Effector memory CD8-positive, alpha-beta T cell (primary cell): ENCODE data around the gene DIPK1B.

ENCODE experiments used
- ATAC-seq: fragments of 150-1000 bp; cut with Tn5 transposase; replicated peaks from 2 replicates; pipeline ENCODE4 v1.10.0; 2021; ENCODE audit warnings: mild to moderate bottlenecking, moderate library complexity
- DNase-seq, 3 experiments: peaks; one replicate each; pipeline ENCODE4 v3.0.0; 2021
- H3K27ac Mint-ChIP-seq, 2 donors: one replicate each; pipeline ENCODE4 v1.8.0; 2022; ENCODE audit warnings: mild to moderate bottlenecking in 2 of 2, mixed read lengths in 2 of 2, moderate library complexity in 2 of 2
- H3K27me3 Mint-ChIP-seq, 2 donors: one replicate each; pipeline ENCODE4 v1.8.0; 2022; ENCODE audit warnings: mixed read lengths in 2 of 2
- H3K36me3 Mint-ChIP-seq: one replicate; pipeline ENCODE4 v1.8.0; 2022; ENCODE audit warnings: mild to moderate bottlenecking, moderate library complexity, mixed read lengths; ENCODE audit not compliant: insufficient read depth
- H3K4me1 Mint-ChIP-seq, 2 donors: one replicate each; pipeline ENCODE4 v1.8.0; 2022; ENCODE audit warnings: low read depth in 2 of 2, mixed read lengths in 2 of 2
- H3K4me3 Mint-ChIP-seq, 2 donors: one replicate each; pipeline ENCODE4 v1.8.0; 2022; ENCODE audit warnings: mild to moderate bottlenecking in 2 of 2, mixed read lengths in 2 of 2, moderate library complexity in 2 of 2
- H3K9me3 Mint-ChIP-seq, 2 donors: one replicate each; pipeline ENCODE4 v1.8.0; 2022; ENCODE audit warnings: mixed read lengths in 2 of 2

Gene DIPK1B

DNA sequence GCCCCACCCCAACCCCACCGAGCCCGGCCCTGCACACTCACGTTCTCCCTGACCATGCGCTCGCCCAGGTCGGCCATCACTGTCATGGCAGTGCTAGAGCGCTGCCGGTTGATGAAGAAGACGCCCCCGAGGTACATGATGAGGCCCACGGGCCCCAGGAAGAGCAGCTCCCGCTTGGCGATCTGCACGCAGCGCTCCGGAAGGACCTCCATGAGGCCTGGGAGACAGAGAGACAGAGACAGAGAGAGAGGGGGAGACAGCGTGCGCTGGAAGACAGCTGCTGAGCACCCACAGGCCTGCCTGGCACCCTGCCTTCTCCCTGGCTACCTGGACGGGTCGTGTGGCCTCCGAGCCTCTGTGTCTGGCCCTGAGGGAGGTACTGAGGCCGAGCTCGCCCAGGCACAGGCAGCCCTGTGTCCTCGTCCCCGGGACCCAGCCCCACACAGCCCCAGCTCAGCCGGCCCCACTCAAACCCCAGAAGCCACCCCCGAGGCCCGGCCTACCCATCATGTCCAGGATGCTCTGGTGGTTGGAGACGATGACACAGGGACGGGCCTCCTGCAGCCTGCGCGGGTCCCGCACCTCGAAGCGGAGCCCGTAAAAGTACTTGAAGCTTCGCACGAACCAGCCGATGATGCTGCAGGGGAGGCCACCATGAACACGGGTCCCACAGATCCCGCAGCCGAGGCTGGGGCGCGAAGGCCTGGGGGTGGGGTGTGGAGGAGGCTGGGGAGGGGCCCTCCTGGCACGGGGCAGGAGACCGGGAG, 35.3 kb upstream of the DIPK1B start:
- Mint-ChIP-seq H3K4me3 (no peak overlapping the region), H3K9me3 (no peaks in the 10 kb centered on the region), H3K4me1 (peaks cover 0 to 9% of the 10 kb centered on the region in 2 donors), H3K27me3 (no peaks in the 10 kb centered on the region), H3K36me3 (peaks cover 3% of the 10 kb centered on the region), H3K27ac (no peak overlapping the region)
- DNase-seq (no peak), ATAC-seq (no peak)

DNA sequence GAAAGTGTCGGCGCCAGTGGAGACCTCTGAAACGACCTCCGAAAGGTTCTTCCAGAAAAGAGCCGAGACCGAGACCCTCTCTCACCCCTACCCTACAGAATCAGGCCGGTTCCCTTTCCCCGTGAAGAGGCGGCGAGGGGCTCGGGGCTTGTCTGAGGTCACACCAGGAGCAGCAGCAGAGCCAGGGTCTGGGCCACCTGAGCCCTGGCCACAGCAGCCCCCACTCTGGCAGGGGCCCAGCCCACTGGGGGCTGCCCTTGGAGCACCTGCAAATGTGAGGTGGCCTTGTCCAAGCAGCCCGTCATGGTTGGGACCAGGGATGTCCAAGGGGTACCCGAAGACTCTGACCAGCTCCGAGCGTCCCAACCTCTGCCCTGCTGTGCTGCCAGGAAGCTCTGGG, 34.3 kb upstream of the DIPK1B start:
- no peaks in the 10 kb centered on the region for H3K9me3 Mint-ChIP-seq
- no peak overlapping the region for H3K27ac Mint-ChIP-seq
- peaks cover 0 to 9% of the 10 kb centered on the region in 2 donors for H3K4me1 Mint-ChIP-seq
- H3K27me3 Mint-ChIP-seq, result no peaks in the 10 kb centered on the region
- no peak for DNase-seq
- no peak overlapping the region for H3K4me3 Mint-ChIP-seq
- H3K36me3 Mint-ChIP-seq, result peaks cover 3% of the 10 kb centered on the region
- no peak for ATAC-seq

DNA sequence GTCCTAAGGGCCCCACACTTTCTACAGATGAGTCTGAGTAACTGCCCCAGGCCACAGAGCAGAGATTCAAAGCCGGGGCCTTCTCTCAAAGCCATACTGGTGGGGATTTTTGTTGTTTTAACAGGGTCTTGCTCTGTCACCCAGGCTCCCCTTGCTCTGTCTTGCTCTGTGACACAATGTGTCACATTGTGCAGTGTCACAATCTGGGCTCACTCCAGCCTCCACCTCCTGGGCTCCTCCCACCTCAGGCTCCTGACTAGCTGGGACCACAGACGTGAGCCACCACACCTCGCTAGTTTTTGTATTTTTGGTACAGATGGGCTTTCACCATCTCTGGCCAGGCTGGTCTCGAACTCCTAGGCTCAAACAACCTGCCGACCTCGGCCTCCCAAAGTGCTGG, 33.7 kb upstream of the DIPK1B start:
- no peak overlapping the region for H3K27ac Mint-ChIP-seq

DNA sequence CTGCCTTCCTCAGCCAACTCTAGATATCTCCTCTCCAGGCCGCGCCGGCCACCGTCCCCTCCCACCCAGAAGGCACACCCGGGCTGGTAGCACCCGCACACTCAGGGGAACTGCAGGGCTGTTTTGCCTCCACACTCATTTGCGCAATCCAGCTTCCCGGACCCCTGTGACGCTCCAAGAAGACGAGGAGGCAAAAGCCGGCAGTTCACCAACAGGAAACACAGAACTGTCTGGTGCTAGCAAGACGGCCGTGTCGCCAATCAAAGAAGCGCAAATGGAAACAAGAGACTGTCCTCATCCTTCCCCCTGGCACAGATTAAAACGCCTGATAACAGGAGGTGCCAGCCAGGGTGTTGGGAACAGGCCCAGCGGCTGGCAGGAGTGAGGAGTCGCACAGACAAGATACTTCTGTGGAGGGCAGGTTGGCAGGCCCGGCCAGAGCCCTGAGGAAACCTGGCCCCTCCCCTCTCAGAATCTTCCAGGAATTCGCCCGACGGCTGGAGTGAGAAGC, 32.9 kb upstream of the DIPK1B start:
- DNase-seq, result no peak
- Mint-ChIP-seq H3K4me3 (no peak overlapping the region), H3K4me1 (peaks cover 0 to 8% of the 10 kb centered on the region in 2 donors), H3K27me3 (no peaks in the 10 kb centered on the region), H3K9me3 (no peaks in the 10 kb centered on the region), H3K27ac (peak overlapping the region in 1 of 2 donors; percentile 46), H3K36me3 (peaks cover 3% of the 10 kb centered on the region)
- ATAC-seq, result no peak

More for the DNA sequence above, 33.7 kb upstream of the DIPK1B start:
- H3K36me3 Mint-ChIP-seq, result peaks cover 3% of the 10 kb centered on the region
- H3K4me1 Mint-ChIP-seq, result peaks cover 0 to 9% of the 10 kb centered on the region in 2 donors
- ATAC-seq (no peak), DNase-seq (no peak)
- H3K27me3 Mint-ChIP-seq, result no peaks in the 10 kb centered on the region
- no peak overlapping the region for H3K4me3 Mint-ChIP-seq
- H3K9me3 Mint-ChIP-seq, result no peaks in the 10 kb centered on the region

DNA sequence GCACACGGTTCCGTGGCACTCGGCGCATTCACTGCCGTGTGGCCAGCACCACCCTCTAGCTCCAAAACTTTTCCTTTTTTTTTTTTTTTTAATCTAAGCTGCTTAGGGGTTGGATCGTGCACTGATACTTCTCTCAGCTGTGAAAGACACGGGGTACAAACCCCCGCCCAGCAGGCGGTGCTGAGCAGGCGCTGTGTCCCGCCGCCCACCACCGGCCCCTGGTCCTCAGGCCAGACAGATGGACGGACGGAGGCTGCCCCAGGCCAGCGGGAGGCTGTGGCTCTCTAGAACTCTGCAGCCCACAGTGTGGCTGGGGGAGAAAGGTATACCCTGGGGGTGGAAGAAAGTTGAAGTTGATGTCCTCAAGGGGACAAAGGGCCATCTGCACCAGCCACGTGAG, 31.3 kb upstream of the DIPK1B start:
- no peak overlapping the region for H3K4me3 Mint-ChIP-seq
- ATAC-seq, result no peak
- H3K4me1 Mint-ChIP-seq, result peaks cover 4 to 11% of the 10 kb centered on the region in 2 donors
- no peak for DNase-seq
- peak overlapping the region in 1 of 2 donors; percentile 41 for H3K27ac Mint-ChIP-seq
- no peaks in the 10 kb centered on the region for H3K9me3 Mint-ChIP-seq
- H3K36me3 Mint-ChIP-seq, result peaks cover 3% of the 10 kb centered on the region
- no peaks in the 10 kb centered on the region for H3K27me3 Mint-ChIP-seq

DNA sequence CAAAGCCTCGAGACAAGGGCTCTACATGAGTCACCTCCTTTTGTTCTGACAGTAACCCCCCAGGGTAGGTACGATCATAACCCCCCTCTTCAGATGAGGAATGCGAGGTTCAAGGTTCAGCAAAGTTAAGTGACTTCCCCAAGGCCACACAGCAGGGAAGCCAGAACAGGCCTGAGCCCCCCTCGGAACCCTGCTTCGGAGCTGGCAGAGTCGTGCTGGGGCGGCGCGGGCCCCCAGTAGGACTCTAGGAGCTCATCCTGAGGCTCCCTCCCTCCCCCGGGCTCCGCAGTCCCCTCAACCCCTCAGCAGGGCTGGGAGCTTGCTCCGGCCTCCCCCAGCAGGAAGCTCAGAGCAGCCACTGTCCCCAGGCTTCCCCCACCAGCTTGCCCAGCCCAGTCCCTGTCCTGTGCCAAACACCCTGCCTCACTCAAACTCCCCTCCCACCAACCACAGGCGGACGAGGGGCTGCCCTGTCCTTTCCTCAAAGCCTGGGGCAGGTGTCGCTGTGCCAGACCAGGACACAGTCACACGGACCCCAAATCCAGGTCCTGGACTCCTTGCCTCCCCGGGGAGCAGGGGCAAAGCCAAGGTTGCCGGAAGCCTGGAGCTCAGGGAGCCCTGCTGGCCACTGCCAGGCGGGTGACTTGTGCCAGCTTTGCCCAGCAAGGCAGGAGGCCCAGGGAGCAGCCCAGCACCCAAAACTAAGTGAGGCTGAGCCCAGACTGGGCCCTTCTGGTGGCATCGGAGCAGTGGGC, 30.2 kb upstream of the DIPK1B start:
- Mint-ChIP-seq H3K4me3 (no peak overlapping the region), H3K9me3 (no peaks in the 10 kb centered on the region), H3K27ac (no peak overlapping the region), H3K4me1 (peaks cover 5 to 12% of the 10 kb centered on the region in 2 donors), H3K36me3 (peaks cover 3% of the 10 kb centered on the region), H3K27me3 (no peaks in the 10 kb centered on the region)
- ATAC-seq, result no peak
- no peak for DNase-seq

DNA sequence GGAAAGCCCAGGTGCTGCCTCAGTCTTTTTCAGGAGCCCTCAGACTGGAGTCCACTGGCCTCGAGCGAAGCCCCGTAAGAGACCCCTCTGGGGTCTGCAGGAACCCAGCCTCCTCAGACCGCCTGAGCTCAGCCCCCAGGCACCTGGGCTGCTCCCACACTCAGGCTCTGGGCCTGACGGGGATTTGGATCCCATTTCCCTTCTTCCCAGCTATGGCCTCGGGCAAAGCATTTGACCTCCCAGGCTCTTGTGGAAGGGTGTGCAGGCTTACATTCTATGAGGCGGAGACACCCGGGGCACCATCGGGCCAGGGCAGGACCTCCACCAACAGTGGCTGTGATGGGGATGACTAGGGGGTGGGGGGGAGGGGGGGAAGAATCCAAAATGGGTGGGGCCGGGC, 29.7 kb upstream of the DIPK1B start:
- H3K4me1 Mint-ChIP-seq, result peaks cover 5 to 12% of the 10 kb centered on the region in 2 donors
- no peaks in the 10 kb centered on the region for H3K27me3 Mint-ChIP-seq
- H3K4me3 Mint-ChIP-seq, result no peak overlapping the region
- H3K36me3 Mint-ChIP-seq, result peaks cover 3% of the 10 kb centered on the region
- no peak for DNase-seq
- ATAC-seq, result no peak
- no peak overlapping the region for H3K27ac Mint-ChIP-seq
- H3K9me3 Mint-ChIP-seq, result no peaks in the 10 kb centered on the region

DNA sequence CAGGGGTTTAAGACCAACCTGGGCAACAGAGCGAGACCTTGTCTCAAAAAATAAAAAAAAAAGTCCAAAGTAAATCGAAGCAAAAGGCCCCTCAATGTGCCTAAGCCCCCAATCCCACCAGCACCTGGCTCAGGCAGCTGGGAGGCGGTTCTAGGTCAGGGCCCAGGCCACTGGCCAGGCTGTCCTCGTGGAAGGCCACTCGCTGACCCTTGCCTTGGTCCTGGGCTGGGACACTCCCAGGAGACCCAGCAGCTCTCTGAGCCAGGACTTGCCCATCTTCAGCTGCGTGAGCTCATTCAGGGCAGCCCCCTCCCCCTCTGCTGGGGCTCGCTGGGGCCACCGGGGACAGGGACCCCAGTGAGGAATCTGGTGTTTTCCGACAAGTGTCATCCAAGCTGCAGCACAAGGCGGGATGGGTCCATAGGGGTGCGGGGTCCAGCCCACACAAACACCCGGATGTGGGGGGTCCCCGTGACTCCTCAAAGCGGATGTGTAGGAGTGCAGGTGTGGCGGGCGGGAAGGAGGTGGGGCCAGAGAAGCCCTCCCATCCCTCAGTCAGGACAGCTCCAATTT, 29.1 kb upstream of the DIPK1B start:
- ATAC-seq, result no peak

DNA sequence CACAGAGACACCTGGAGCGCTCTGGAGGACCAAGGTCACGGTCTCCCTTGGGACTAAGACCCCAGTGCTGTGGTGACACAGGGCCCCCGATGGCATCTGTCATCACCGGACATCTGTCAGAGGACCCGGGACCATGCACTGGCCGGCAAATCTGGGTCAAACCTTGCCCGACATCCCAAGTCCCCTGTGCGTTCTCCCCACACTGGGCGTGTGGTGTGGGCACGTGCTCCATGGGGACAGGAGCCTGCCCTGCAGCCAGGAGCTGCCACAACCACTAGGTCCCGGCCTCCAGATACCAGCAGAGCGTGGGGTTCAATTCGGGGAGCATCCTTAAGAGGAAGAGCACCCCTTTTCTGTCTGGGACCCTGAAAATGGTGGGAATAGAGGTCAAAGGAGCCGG, 28.6 kb upstream of the DIPK1B start:
- H3K27ac Mint-ChIP-seq, result no peak overlapping the region
- no peak for ATAC-seq
- H3K4me3 Mint-ChIP-seq, result no peak overlapping the region
- H3K27me3 Mint-ChIP-seq, result no peaks in the 10 kb centered on the region
- H3K36me3 Mint-ChIP-seq, result peaks cover 3% of the 10 kb centered on the region
- no peaks in the 10 kb centered on the region for H3K9me3 Mint-ChIP-seq
- peaks cover 5 to 12% of the 10 kb centered on the region in 2 donors for H3K4me1 Mint-ChIP-seq
- no peak for DNase-seq

More for the DNA sequence above, 29.1 kb upstream of the DIPK1B start:
- Mint-ChIP-seq H3K27ac (no peak overlapping the region), H3K36me3 (peaks cover 3% of the 10 kb centered on the region), H3K4me3 (no peak overlapping the region), H3K9me3 (no peaks in the 10 kb centered on the region), H3K4me1 (peaks cover 5 to 12% of the 10 kb centered on the region in 2 donors), H3K27me3 (no peaks in the 10 kb centered on the region)
- no peak for DNase-seq

DNA sequence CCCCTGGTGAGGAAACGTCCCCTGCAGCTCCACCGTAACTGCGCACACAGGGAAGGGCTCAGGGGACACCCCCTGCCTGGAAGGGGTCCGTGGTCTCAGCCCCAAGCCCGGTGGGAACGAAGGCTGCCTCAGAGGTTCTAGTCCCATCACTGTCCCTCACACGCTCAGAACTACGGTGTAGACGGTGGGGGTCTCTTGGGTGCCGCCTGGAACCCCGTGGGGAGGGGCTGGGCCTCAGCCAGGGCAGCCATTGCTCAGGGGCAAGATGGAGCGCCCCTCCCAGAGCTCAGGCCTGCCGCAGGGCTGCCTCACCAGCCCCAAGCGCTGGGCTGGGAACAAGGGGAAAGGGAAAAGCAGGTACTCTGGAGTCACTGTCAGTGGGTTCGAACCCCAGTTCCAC, 28.0 kb upstream of the DIPK1B start:
- Mint-ChIP-seq H3K27ac (no peak overlapping the region), H3K36me3 (peaks cover 3% of the 10 kb centered on the region), H3K9me3 (no peaks in the 10 kb centered on the region), H3K4me3 (no peak overlapping the region), H3K4me1 (peaks cover 5 to 8% of the 10 kb centered on the region in 2 donors), H3K27me3 (no peaks in the 10 kb centered on the region)
- ATAC-seq, result no peak
- no peak for DNase-seq

DNA sequence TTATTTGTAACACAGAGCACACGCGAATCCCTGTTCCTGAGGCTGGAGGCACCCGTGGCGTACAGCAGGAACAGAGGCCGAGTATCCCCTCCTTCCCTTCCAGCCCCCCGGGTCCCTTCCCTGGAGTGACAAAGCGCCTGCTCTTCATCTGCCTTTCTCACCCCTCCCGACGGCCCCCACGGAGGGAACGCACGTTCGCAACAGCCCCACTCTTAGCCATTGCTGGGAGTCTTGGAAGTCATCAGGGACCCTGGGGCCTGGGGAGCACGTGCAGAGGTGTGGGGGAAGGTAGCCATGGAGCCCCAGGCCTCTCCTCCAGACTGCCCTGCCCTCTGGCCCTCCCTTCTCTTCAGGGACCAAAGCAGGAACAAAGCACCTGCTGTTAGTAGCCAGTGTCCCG, 27.6 kb upstream of the DIPK1B start:
- H3K4me3 Mint-ChIP-seq, result peak overlapping the region; percentile 22 to 72
- H3K36me3 Mint-ChIP-seq, result peaks cover 3% of the 10 kb centered on the region
- H3K27me3 Mint-ChIP-seq, result no peaks in the 10 kb centered on the region
- no peak for ATAC-seq
- DNase-seq, result no peak
- no peak overlapping the region for H3K27ac Mint-ChIP-seq
- H3K4me1 Mint-ChIP-seq, result peaks cover 5% of the 10 kb centered on the region in 2 donors
- no peaks in the 10 kb centered on the region for H3K9me3 Mint-ChIP-seq

DNA sequence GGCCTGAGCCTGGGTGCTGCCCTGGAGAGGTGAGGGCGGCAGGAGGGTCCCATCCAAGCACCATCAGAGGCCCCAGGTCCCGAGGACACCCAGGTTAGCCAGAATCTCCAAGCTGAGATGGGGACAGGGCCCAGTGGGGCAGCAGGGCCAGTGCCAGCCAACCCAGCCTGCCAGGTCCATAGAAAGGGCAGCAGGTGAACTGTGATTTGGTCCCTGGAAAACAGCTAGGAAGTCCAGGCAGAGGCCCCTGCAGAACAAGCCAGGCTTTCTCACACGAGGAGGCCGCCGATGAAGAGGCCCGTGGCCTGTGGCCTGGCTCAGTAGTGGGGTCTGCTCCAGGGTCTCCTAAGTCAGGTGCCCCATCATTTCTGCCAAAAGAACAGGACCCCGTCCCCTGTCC, 27.2 kb upstream of the DIPK1B start:
- Mint-ChIP-seq H3K4me1 (peaks cover 4 to 5% of the 10 kb centered on the region in 2 donors), H3K4me3 (peak overlapping the region in 1 of 2 donors; percentile 72), H3K27ac (no peak overlapping the region), H3K36me3 (peaks cover 3% of the 10 kb centered on the region), H3K9me3 (no peaks in the 10 kb centered on the region), H3K27me3 (no peaks in the 10 kb centered on the region)
- DNase-seq, result no peak
- ATAC-seq, result no peak

DNA sequence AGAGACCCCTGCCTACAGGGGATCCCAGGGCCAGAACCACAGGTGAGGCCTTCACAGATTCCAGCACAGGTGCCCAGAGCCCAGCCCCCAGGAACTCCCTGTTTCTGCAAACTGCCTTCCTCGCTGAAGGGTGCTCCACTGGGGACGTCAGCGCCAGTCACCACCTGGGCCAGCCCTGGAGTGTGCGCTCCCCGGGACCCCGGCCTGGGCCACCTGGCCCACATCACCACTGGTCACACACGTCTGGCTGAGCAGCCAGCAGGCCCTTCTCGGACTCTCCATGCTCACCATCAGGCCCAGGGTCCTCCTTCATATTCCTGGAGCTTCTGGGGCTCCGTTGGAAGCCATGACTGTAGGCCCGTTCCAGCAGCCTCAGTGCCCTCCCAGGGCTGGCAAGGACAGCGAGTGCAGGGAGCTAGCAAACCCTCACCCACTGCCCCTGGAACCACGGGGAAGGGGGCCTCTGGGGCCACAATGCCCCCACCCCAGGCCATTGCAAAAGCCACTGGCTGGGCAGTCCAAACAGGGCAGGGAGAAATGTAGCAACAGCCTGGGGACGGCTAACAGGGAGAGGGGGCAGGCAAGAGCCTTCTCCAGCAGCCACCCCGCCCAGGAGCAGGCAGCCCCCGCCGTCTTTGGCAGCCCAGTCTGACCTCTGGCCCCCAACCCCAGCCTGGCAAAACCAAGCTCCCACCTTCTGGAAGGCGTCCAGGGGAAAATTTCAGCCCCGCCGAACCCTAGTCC, 26.4 kb upstream of the DIPK1B start:
- peaks cover 4 to 5% of the 10 kb centered on the region in 2 donors for H3K4me1 Mint-ChIP-seq
- DNase-seq (no peak), ATAC-seq (no peak)
- peak overlapping the region in 1 of 2 donors; percentile 60 for H3K27ac Mint-ChIP-seq
- no peaks in the 10 kb centered on the region for H3K27me3 Mint-ChIP-seq
- H3K9me3 Mint-ChIP-seq, result no peaks in the 10 kb centered on the region
- peaks cover 3% of the 10 kb centered on the region for H3K36me3 Mint-ChIP-seq
- peak overlapping the region; percentile 72 to 74 for H3K4me3 Mint-ChIP-seq
